ENCODE results near the gene CDK19.
"Not testable (repeated sequence)": the region's sequence is repeated elsewhere in the genome, so short reads cannot be mapped to it uniquely, and the experiment has no call there.

The CDK19 gene

GRCh38 chr6:110617057-110617456 lies 198.2 kb downstream of the CDK19 start:
- DNase-seq, result no peak

GRCh38 chr6:110615722-110616121 lies 199.5 kb downstream of the CDK19 start:
- DNase-seq, result no peak

- DNase-seq, result no peak
Measured at GRCh38 chr6:110614586-110614985, 200.7 kb downstream of the CDK19 start.

- DNase-seq, result no peak
Measured at GRCh38 chr6:110614106-110614505, 201.2 kb downstream of the CDK19 start.

- DNase-seq, result no peak
Measured at GRCh38 chr6:110613356-110613755, 201.9 kb downstream of the CDK19 start.

GRCh38 chr6:110612298-110612697 lies 203.0 kb downstream of the CDK19 start:
- DNase-seq, result no peak

- DNase-seq, result no peak
Measured at GRCh38 chr6:110609101-110609500, 206.2 kb downstream of the CDK19 start.

GRCh38 chr6:110608151-110608550 lies 207.1 kb downstream of the CDK19 start:
- no peak for DNase-seq

GRCh38 chr6:110606151-110606550 lies 209.1 kb downstream of the CDK19 start:
- no peak for DNase-seq

GRCh38 chr6:110600640-110601039 lies 214.6 kb downstream of the CDK19 start:
- DNase-seq, result not testable (repeated sequence)

- no peak for DNase-seq
Measured at GRCh38 chr6:110597761-110598160, 217.5 kb downstream of the CDK19 start.

- DNase-seq, result no peak
Measured at GRCh38 chr6:110596354-110596753, 218.9 kb downstream of the CDK19 start.

- no peak for DNase-seq
Measured at GRCh38 chr6:110595112-110595511, 220.2 kb downstream of the CDK19 start.

GRCh38 chr6:110593637-110594036 lies 221.6 kb downstream of the CDK19 start:
- no peak for DNase-seq

- DNase-seq, result no peak
Measured at GRCh38 chr6:110592765-110593164, 222.5 kb downstream of the CDK19 start.

- no peak for DNase-seq
Measured at GRCh38 chr6:110590821-110591351, 224.4 kb downstream of the CDK19 start.

- no peak for DNase-seq
Measured at GRCh38 chr6:110589865-110590513, 225.3 kb downstream of the CDK19 start.

GRCh38 chr6:110587328-110587727 lies 227.9 kb downstream of the CDK19 start:
- DNase-seq, result no peak

GRCh38 chr6:110581679-110582078 lies 233.6 kb downstream of the CDK19 start:
- no peak for DNase-seq

GRCh38 chr6:110577596-110578167 lies 237.6 kb downstream of the CDK19 start:
- DNase-seq, result not testable (repeated sequence)

- DNase-seq, result no peak
Measured at GRCh38 chr6:110575925-110576463, 239.3 kb downstream of the CDK19 start.

- no peak for DNase-seq
Measured at GRCh38 chr6:110574817-110575216, 240.5 kb downstream of the CDK19 start.

- no peak for DNase-seq
Measured at GRCh38 chr6:110573537-110573936, 241.7 kb downstream of the CDK19 start.

- no peak for DNase-seq
Measured at GRCh38 chr6:110573136-110573535, 242.1 kb downstream of the CDK19 start.

Data from NCI-H1105 (cell line).